PC-3 (cell line): ENCODE measurements around the gene PLEKHB2. TPM values are rescaled to one million over a fixed set of nuclear protein-coding genes. Genes with fewer than 3 reads are reported as not detected.

ENCODE experiments used
- ATAC-seq: fragments of 200-7000 bp; cut with Tn5 transposase; 2 replicates; pipeline ENCODE4 v1.9.1; 2020; ENCODE audit warnings: mild to moderate bottlenecking, moderate library complexity
- BruUV-seq: library from RNA; stranded (reverse); fragments of 400-500 nt; replicated peaks from 2 replicates; lab custom pipeline; 2021; lab: Mats Ljungman, UMichigan
- CTCF ChIA-PET: fragments of 300-600 bp; sonication (Branson Sonifier 250); formaldehyde crosslinking; loops from one replicate; lab custom pipeline; 2022; ENCODE audit warnings: antibody characterized with exemption; lab: Charles Lee
- POLR2A ChIA-PET: fragments of 300-600 bp; sonication (Branson Sonifier 250); formaldehyde crosslinking; loops from one replicate; lab custom pipeline; 2022; ENCODE audit warnings: antibody characterized with exemption; ENCODE audit not compliant: unreplicated experiment; lab: Charles Lee
- DNase-seq: peaks from one replicate; pipeline ENCODE4 v3.0.0-alpha.2; 2015
- H2AFZ ChIP-seq: fragments of 300-600 bp; sonication (generic); 2 replicates; pipeline ENCODE4 v1.6.0; 2016; ENCODE audit warnings: antibody characterized with exemption, low read length
- H3F3A ChIP-seq: fragments of 300-600 bp; sonication (generic); one replicate; pipeline ENCODE4 v1.6.0; 2017; ENCODE audit warnings: antibody characterized with exemption, low read length, control low read depth, mild to moderate bottlenecking; ENCODE audit not compliant: unreplicated experiment
- H3K27ac ChIP-seq: fragments of 300-600 bp; sonication (generic); 2 replicates; pipeline ENCODE4 v1.5.1; 2016; ENCODE audit warnings: mild to moderate bottlenecking, low read length
- H3K27me3 ChIP-seq: fragments of 300-600 bp; sonication (generic); 2 replicates; pipeline ENCODE4 v1.6.1; 2016; ENCODE audit warnings: low read length, mixed read lengths
- H3K36me3 ChIP-seq: fragments of 300-600 bp; sonication (generic); 2 replicates; pipeline ENCODE4 v1.6.1; 2016; ENCODE audit warnings: low read depth, mixed run types, low read length, mixed read lengths
- H3K4me1 ChIP-seq: fragments of 300-600 bp; sonication (generic); 2 replicates; pipeline ENCODE4 v1.5.1; 2016; ENCODE audit warnings: low read length; ENCODE audit not compliant: insufficient read depth
- H3K4me2 ChIP-seq: fragments of 300-600 bp; sonication (generic); 2 replicates; pipeline ENCODE4 v1.6.0; 2016; ENCODE audit warnings: low read length
- H3K4me3 ChIP-seq: fragments of 300-600 bp; sonication (generic); 2 replicates; pipeline ENCODE4 v1.5.1; 2016; ENCODE audit warnings: mild to moderate bottlenecking, low read length, mixed read lengths
- H3K79me2 ChIP-seq: fragments of 300-600 bp; sonication (generic); 2 replicates; pipeline ENCODE4 v1.6.1; 2017; ENCODE audit warnings: low read length, mixed read lengths
- H3K9ac ChIP-seq: fragments of 300-600 bp; sonication (generic); 2 replicates; pipeline ENCODE4 v1.6.0; 2016; ENCODE audit warnings: mild to moderate bottlenecking, low read length
- H3K9me2 ChIP-seq: fragments of 300-600 bp; sonication (generic); replicated peaks from 2 replicates; pipeline ENCODE4 v1.6.1; 2016; ENCODE audit warnings: mixed run types, low read length, mixed read lengths
- H3K9me3 ChIP-seq: fragments of 300-600 bp; sonication (generic); 2 replicates; pipeline ENCODE4 v1.6.1; 2016; ENCODE audit warnings: low read length, mixed read lengths
- H4K20me1 ChIP-seq: fragments of 300-600 bp; sonication (generic); 2 replicates; pipeline ENCODE4 v1.6.1; 2016; ENCODE audit warnings: low read length, mixed read lengths
- EZH2 ChIP-seq: fragments of 300-600 bp; sonication (generic); IDR thresholded peaks from one replicate; pipeline ENCODE4 v1.6.1; 2017; ENCODE audit warnings: antibody characterized with exemption, mild to moderate bottlenecking, low read length; ENCODE audit not compliant: unreplicated experiment
- EZH2phosphoT487 ChIP-seq: fragments of 300-600 bp; sonication (generic); IDR thresholded peaks from 2 replicates; pipeline ENCODE4 v1.6.1; 2018; ENCODE audit warnings: mild to moderate bottlenecking, antibody characterized with exemption, low read length, borderline replicate concordance
- intact Hi-C: fragments of 100-400 bp; cut with micrococcal nuclease; formaldehyde crosslinking; loops from 2 replicates; pipeline ENCODE4 v1.9.0; 2023
- total RNA-seq: library from RNA; depleted of rRNA; stranded (reverse); fragments of >200 nt; gene quantifications from 2 replicates; pipeline ENCODE4 v1.2.3, GENCODE V29; 2014
- TF ChIP-seq, protein P1 (sequence below): fragments of 300-600 bp; sonication (generic); conservative IDR thresholded peaks from 2 replicates; pipeline ENCODE4 v1.5.1; 2017; ENCODE audit warnings: antibody characterized with exemption, low read depth, mild to moderate bottlenecking, low read length

The PLEKHB2 gene
- total RNA-seq, 1 experiment from 2014 or later = 64.5 TPM

DNA sequence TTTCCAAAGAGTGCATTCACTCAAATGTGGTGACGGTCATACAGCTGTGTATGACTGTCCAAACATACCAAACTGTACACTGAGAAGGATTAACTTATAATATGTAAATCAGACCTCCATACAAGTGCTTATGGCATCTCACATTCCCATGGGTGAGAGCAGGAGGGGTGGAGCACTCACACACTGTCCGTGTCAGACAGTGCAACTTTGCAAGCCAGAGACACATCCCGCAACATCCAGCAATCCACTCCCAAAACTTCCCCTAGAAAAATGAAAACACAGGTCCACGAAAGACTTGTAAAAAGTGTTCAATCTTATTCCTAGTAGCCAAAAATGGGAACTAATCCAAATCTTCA lies 48.2 kb upstream of the PLEKHB2 start:
- POLR2A ChIA-PET = no interaction called here
- Histone ChIP-seq H3K79me2 (peaks cover 66% of the 10 kb centered on the region), H3K9ac (no peak overlapping the region), H3K27me3 (no peaks in the 10 kb centered on the region), H3K9me3 (no peaks in the 10 kb centered on the region), H3K36me3 (peaks cover 45% of the 10 kb centered on the region), H3F3A (no peaks in the 10 kb centered on the region), H3K4me2 (no peak overlapping the region), H3K4me3 (no peak overlapping the region), H3K27ac (no peak overlapping the region), H4K20me1 (peaks cover 19% of the 10 kb centered on the region), H3K9me2 (no peaks in the 10 kb centered on the region), H3K4me1 (no peaks in the 10 kb centered on the region), H2AFZ (no peak overlapping the region)
- DNase-seq = no peak
- CTCF ChIA-PET = no interaction called here
- TF ChIP-seq EZH2phosphoT487 (no peak), EZH2 (no peak)
- TF ChIP-seq, protein P1, sequence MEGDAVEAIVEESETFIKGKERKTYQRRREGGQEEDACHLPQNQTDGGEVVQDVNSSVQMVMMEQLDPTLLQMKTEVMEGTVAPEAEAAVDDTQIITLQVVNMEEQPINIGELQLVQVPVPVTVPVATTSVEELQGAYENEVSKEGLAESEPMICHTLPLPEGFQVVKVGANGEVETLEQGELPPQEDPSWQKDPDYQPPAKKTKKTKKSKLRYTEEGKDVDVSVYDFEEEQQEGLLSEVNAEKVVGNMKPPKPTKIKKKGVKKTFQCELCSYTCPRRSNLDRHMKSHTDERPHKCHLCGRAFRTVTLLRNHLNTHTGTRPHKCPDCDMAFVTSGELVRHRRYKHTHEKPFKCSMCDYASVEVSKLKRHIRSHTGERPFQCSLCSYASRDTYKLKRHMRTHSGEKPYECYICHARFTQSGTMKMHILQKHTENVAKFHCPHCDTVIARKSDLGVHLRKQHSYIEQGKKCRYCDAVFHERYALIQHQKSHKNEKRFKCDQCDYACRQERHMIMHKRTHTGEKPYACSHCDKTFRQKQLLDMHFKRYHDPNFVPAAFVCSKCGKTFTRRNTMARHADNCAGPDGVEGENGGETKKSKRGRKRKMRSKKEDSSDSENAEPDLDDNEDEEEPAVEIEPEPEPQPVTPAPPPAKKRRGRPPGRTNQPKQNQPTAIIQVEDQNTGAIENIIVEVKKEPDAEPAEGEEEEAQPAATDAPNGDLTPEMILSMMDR = no peak
- ATAC-seq = no peak
- intact Hi-C loops = loop anchor here (10.0 kb wide), 1 partner anchor 262 kb away; no protein-coding TSS in a partner anchor
- BruUV-seq = no TSS peak

DNA sequence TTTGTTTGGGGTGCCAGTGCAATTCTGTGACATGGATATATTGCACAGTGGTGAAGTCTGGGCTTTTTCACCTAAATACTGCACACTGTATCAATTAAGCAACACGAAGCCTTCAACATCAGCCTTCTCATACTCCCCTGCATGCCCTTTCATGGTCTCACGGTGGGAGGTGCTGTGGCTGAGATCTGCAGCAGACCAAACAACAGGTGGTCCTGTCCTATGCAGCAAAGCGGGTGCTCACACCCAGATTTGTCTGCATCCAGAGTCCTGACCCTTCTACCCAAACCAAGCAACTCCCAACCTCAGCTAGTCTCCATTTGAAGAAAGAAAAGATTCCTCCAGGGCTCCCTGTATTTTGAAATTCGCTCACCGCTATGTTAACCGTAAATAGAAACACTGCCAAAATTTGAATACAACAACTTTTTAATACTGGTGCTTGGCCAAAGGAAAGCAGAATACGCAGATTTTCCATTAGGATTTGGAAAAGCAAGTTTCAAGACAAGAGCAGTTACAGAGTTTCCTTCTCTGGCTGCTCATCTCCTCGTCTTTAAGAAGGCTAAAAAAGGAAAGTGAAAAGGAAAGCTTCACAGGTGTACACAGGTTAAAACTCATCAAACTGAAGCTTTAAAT lies 46.8 kb upstream of the PLEKHB2 start:
- Histone ChIP-seq H3K4me1 (no peaks in the 10 kb centered on the region), H3K9me2 (no peaks in the 10 kb centered on the region), H3K27me3 (no peaks in the 10 kb centered on the region), H3K9me3 (no peaks in the 10 kb centered on the region), H3K4me3 (no peak overlapping the region), H3K4me2 (no peak overlapping the region), H4K20me1 (peaks cover 14% of the 10 kb centered on the region), H2AFZ (no peak overlapping the region), H3K9ac (no peak overlapping the region), H3K36me3 (peaks cover 38% of the 10 kb centered on the region), H3K79me2 (peaks cover 80% of the 10 kb centered on the region), H3K27ac (no peak overlapping the region), H3F3A (no peaks in the 10 kb centered on the region)
- no TSS peak for BruUV-seq
- no peak for DNase-seq
- intact Hi-C loops = loop anchor here (10.0 kb wide), 1 partner anchor 264 kb away; no protein-coding TSS in a partner anchor
- ChIA-PET CTCF (no interaction called here), POLR2A (no interaction called here)
- TF ChIP-seq EZH2phosphoT487 = no peak
- TF ChIP-seq, protein P1 = no peak
- TF ChIP-seq EZH2 = no peak
- no peak for ATAC-seq

DNA sequence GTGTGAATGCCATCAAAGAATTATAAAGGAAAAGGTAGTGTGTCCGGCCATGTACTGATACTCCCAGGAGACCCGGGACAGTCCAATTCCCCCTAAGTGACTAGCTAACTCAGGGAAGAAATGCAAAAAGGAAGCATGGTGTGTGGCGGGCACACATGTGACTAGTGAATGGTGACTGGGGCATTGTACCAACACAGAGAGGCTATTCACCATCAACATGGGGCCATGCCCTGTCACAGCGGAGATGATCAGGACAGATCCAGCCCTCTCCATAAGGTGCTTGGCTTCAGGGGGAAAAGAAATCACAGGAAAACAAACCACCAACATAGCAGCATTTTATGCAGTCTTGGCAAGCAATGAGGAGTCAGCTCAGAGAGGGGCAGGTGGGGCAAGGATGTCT lies 46.2 kb upstream of the PLEKHB2 start:
- H3K4me3 ChIP-seq = no peak overlapping the region
- intact Hi-C loops = loop anchor here (10.0 kb wide), 1 partner anchor 264 kb away; no protein-coding TSS in a partner anchor
- H2AFZ ChIP-seq = no peak overlapping the region
- peaks cover 35% of the 10 kb centered on the region for H3K36me3 ChIP-seq
- POLR2A ChIA-PET = no interaction called here
- H3K4me2 ChIP-seq = no peak overlapping the region
- TF ChIP-seq EZH2 (no peak), EZH2phosphoT487 (no peak)
- TF ChIP-seq, protein P1 = no peak
- H3K9me2 ChIP-seq = no peaks in the 10 kb centered on the region
- H3K9me3 ChIP-seq = no peaks in the 10 kb centered on the region
- BruUV-seq = no TSS peak
- H3K9ac ChIP-seq = no peak overlapping the region
- CTCF ChIA-PET = no interaction called here
- H3K27me3 ChIP-seq = no peaks in the 10 kb centered on the region
- peaks cover 16% of the 10 kb centered on the region for H4K20me1 ChIP-seq
- H3F3A ChIP-seq = no peaks in the 10 kb centered on the region
- ATAC-seq = no peak
- no peaks in the 10 kb centered on the region for H3K4me1 ChIP-seq
- no peak overlapping the region for H3K27ac ChIP-seq
- H3K79me2 ChIP-seq = peaks cover 85% of the 10 kb centered on the region
- DNase-seq = no peak
